ENCODE results near the gene RHOT2. TPM values are rescaled to one million over a fixed set of nuclear protein-coding genes. Genes with fewer than 3 reads are reported as not detected.
A peak's percentile ranks its signal among the peaks of the same experiment; 100 is the strongest.

The RHOT2 gene
- total RNA-seq, 1 donor from 2014 or later, result 189 TPM

DNA sequence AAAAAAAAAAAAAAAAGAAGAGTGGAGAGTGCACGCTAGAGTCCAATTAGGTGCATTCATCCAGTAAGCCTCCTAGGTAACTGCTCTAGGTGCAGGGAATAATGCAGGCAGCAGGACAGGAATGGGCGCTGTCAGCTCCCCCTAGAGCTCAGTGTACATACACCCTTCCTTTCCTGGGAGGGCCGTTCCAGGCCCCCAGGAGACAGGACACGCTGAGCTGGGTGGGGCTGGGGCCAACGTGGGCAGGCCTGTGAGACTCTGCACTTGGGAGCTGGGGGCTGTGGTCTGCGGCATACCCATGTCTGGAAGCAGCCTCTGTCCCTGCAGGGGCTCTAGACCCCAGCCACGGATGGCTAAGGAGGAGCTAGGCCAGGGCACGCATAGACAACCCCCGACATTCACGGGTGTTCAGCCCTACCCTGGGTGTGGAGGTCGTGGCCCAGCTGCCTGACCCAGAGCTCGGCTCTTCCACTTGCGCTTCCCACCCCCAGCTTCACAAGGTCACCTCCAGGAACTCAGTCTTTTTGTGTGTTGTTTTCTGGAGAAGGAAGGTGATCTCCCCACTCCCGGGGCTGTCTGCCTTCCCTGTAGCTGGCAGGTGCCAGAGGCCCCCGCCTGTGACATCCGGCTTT lies 52.0 kb downstream of the RHOT2 start:
- Mint-ChIP-seq H3K27me3 (ENCODE audit: low read depth) (peaks cover 12% of the 10 kb centered on the region), H3K4me3 (peak overlapping the region; percentile 94), H3K4me1 (peaks cover 27% of the 10 kb centered on the region), H3K27ac (ENCODE audit: unreplicated experiment) (peak overlapping the region; percentile 92), H3K36me3 (ENCODE audit: low read depth) (no peaks in the 10 kb centered on the region), H3K9me3 (no peaks in the 10 kb centered on the region)
- DNase-seq (ENCODE audit: low read depth, low spot score), result no peak
- TF ChIP-seq, protein P1, sequence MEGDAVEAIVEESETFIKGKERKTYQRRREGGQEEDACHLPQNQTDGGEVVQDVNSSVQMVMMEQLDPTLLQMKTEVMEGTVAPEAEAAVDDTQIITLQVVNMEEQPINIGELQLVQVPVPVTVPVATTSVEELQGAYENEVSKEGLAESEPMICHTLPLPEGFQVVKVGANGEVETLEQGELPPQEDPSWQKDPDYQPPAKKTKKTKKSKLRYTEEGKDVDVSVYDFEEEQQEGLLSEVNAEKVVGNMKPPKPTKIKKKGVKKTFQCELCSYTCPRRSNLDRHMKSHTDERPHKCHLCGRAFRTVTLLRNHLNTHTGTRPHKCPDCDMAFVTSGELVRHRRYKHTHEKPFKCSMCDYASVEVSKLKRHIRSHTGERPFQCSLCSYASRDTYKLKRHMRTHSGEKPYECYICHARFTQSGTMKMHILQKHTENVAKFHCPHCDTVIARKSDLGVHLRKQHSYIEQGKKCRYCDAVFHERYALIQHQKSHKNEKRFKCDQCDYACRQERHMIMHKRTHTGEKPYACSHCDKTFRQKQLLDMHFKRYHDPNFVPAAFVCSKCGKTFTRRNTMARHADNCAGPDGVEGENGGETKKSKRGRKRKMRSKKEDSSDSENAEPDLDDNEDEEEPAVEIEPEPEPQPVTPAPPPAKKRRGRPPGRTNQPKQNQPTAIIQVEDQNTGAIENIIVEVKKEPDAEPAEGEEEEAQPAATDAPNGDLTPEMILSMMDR (conservative IDR thresholded peaks at IDR 0.05), result peak; percentile 30

DNA sequence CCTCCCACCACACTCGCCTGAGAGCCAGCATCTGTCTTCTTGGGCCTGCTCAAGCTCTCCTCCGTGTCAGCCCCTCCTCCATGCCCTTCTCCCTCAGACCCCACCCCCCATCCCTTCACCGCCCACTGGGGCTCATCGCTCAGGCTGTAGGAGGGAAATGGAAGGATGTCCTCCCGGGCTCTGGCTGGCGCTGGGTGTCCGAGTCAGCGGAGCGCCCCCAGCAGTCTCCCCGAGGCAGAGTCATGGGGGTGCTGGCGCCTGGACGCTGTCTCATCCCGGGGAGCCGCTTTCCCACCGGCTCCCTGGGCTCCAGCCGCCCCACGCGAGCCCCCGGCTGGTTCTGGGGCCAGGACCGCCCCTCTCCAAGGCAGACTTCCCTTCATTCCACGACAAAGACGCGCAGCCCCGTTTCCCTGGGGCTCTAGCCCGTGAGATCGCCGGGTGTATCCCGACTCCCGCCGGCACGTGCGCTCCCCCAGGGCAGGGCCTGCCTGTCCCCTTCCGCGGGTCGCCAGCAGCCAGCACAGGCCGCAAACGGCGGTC lies 52.6 kb downstream of the RHOT2 start:
- H3K9me3 Mint-ChIP-seq, result no peaks in the 10 kb centered on the region
- H3K27ac Mint-ChIP-seq (ENCODE audit: unreplicated experiment), result peak overlapping the region; percentile 92
- peaks cover 27% of the 10 kb centered on the region for H3K4me1 Mint-ChIP-seq
- H3K4me3 Mint-ChIP-seq, result peak overlapping the region; percentile 94
- TF ChIP-seq, protein P1 (conservative IDR thresholded peaks at IDR 0.05), result no peak
- peaks cover 14% of the 10 kb centered on the region for H3K27me3 Mint-ChIP-seq (ENCODE audit: low read depth)
- no peaks in the 10 kb centered on the region for H3K36me3 Mint-ChIP-seq (ENCODE audit: low read depth)
- DNase-seq (ENCODE audit: low read depth, low spot score), result peak; percentile 53

DNA sequence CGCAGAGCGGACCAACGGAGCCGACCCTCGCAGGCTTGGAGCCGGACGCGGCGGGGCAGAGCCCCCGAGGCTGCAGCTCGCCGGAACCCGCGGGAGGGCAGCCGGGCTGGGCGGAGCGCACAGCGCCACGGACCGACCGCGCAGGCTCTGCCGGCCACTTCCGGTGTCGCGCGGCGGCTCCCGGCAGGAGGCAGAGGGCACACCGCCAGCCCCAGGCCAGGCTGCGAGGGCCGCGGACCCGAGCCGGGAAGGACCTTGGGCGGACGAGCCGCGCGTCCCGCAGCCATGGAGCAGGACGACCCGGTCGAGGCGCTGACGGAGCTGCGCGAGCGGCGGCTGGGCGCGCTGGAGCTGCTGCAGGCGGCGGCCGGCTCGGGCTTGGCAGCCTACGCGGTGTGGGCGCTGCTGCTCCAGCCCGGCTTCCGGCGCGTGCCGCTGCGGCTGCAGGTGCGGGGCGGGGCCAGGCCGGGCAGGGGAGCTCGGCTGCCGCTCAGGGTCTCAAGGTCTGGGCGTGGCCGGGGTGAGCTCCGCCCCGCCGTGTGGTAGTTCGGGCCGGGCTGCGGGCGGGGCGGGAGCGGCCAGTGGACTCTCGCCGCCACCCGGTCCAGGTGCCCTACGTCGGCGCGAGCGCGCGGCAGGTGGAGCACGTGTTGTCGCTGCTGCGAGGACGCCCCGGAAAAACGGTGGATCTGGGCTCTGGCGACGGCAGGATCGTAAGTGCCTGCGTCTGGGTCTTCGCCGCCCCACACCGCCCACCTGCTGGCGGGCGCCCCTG lies 53.2 kb downstream of the RHOT2 start, which contains the start of gene ANTKMT:
Gene ANTKMT (plus strand): TSS at position 157 of the 775 bp plus-strand sequence. CDS start 129 bp downstream, at position 286.
- Mint-ChIP-seq H3K9me3 (no peaks in the 10 kb centered on the region), H3K36me3 (ENCODE audit: low read depth) (no peaks in the 10 kb centered on the region), H3K27ac (ENCODE audit: unreplicated experiment) (peak within 1 kb of the TSS; percentile 92), H3K4me3 (peak within 1 kb of the TSS; percentile 94), H3K4me1 (peaks cover 24% of the 10 kb centered on the region), H3K27me3 (ENCODE audit: low read depth) (peaks cover 11% of the 10 kb centered on the region)
- TF ChIP-seq, protein P1 (conservative IDR thresholded peaks at IDR 0.05), result peak; percentile 16
- peak; percentile 73 for DNase-seq (ENCODE audit: low read depth, low spot score)

DNA sequence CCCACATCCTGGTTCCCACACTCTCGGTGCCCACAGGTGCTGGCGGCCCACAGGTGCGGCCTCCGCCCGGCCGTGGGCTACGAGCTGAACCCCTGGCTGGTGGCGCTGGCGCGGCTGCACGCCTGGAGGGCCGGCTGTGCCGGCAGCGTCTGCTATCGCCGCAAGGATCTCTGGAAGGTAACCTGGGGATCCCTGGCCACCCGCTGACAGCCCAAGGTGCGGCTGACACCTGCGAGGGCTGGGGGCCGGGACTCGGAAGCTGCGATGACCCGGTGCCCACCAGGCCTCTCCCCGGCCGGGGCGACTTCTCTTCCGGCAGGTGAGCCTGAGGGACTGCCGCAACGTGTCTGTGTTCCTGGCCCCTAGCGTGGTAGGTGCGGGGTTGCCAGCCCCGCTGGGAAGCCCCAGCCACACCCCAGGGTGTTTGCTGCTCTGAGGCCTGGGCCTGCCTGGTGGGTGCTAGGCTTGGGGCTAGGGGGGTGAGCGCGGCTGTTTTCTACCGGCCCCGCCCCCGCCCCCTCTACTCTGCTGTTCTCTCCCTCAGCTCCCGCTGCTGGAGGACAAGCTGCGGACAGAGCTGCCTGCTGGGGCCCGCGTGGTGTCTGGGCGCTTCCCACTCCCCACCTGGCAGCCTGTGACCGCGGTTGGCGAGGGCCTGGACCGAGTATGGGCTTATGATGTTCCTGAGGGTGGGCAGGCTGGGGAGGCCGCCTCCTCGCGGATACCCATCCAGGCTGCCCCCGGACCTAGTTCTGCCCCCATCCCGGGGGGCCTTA lies 54.0 kb downstream of the RHOT2 start:
- Mint-ChIP-seq H3K4me1 (peaks cover 21% of the 10 kb centered on the region), H3K27ac (ENCODE audit: unreplicated experiment) (no peak overlapping the region), H3K9me3 (no peaks in the 10 kb centered on the region), H3K27me3 (ENCODE audit: low read depth) (peaks cover 12% of the 10 kb centered on the region), H3K4me3 (peak overlapping the region; percentile 72), H3K36me3 (ENCODE audit: low read depth) (no peaks in the 10 kb centered on the region)
- DNase-seq (ENCODE audit: low read depth, low spot score), result no peak
- TF ChIP-seq, protein P1 (conservative IDR thresholded peaks at IDR 0.05), result no peak
